GM23248 (cell line): ENCODE data around the gene PLEKHG2. TPM values are rescaled to one million over a fixed set of nuclear protein-coding genes. Genes with fewer than 3 reads are reported as not detected.

ENCODE experiments used
- DNase-seq: peaks from one replicate; pipeline ENCODE4 v3.0.0-alpha.2; 2015
- H2AFZ ChIP-seq: fragments of 200-600 bp; sonication (generic); 2 replicates; pipeline ENCODE4 v1.6.1; 2016; ENCODE audit warnings: antibody characterized with exemption
- H3F3A ChIP-seq: fragments of 200-600 bp; sonication (generic); 2 replicates; pipeline ENCODE4 v1.6.1; 2016; ENCODE audit warnings: mild to moderate bottlenecking, antibody characterized with exemption, mixed run types; ENCODE audit not compliant: insufficient read depth
- H3K27ac ChIP-seq: fragments of 200-600 bp; sonication (generic); 2 replicates; pipeline ENCODE4 v1.5.1; 2016; ENCODE audit warnings: mild to moderate bottlenecking
- H3K27me3 ChIP-seq: fragments of 200-600 bp; sonication (generic); replicated peaks from 2 replicates; pipeline ENCODE4 v1.6.1; 2016; ENCODE audit warnings: mild to moderate bottlenecking; ENCODE audit not compliant: insufficient read depth
- H3K36me3 ChIP-seq: fragments of 200-600 bp; sonication (generic); 2 replicates; pipeline ENCODE4 v1.6.1; 2016; ENCODE audit warnings: low read depth, mild to moderate bottlenecking
- H3K4me1 ChIP-seq: fragments of 200-600 bp; sonication (generic); 2 replicates; pipeline ENCODE4 v1.6.1; 2016; ENCODE audit warnings: mild to moderate bottlenecking; ENCODE audit not compliant: insufficient read depth
- H3K4me2 ChIP-seq: fragments of 200-600 bp; sonication (generic); one replicate; pipeline ENCODE4 v1.6.1; 2016; ENCODE audit warnings: mild to moderate bottlenecking; ENCODE audit not compliant: unreplicated experiment
- H3K4me3 ChIP-seq: fragments of 200-600 bp; sonication (generic); 2 replicates; pipeline ENCODE4 v1.5.1; 2016; ENCODE audit warnings: mild to moderate bottlenecking
- H3K79me2 ChIP-seq: fragments of 200-600 bp; sonication (generic); 2 replicates; pipeline ENCODE4 v1.6.1; 2016; ENCODE audit warnings: mild to moderate bottlenecking; ENCODE audit not compliant: insufficient read depth
- H3K9ac ChIP-seq: fragments of 200-600 bp; sonication (generic); 2 replicates; pipeline ENCODE4 v1.6.1; 2016; ENCODE audit warnings: mild to moderate bottlenecking
- H3K9me2 ChIP-seq: fragments of 200-600 bp; sonication (generic); 2 replicates; pipeline ENCODE4 v1.6.1; 2016; ENCODE audit warnings: mixed run types, mild to moderate bottlenecking, moderate library complexity; ENCODE audit not compliant: insufficient read depth
- H3K9me3 ChIP-seq: fragments of 200-600 bp; sonication (generic); one replicate; pipeline ENCODE4 v1.6.1; 2017; ENCODE audit warnings: low read depth
- H4K20me1 ChIP-seq: fragments of 200-600 bp; sonication (generic); 2 replicates; pipeline ENCODE4 v1.6.0; 2016; ENCODE audit not compliant: insufficient read depth
- EZH2 ChIP-seq: fragments of 200-600 bp; sonication (generic); IDR thresholded peaks from 2 replicates; pipeline ENCODE4 v1.6.1; 2018; ENCODE audit warnings: antibody characterized with exemption, mild to moderate bottlenecking; ENCODE audit not compliant: insufficient read depth, poor library complexity, severe bottlenecking
- EZH2phosphoT487 ChIP-seq: fragments of 200-600 bp; sonication (generic); IDR thresholded peaks from 2 replicates; pipeline ENCODE4 v1.6.1; 2018; ENCODE audit warnings: antibody characterized with exemption, moderate library complexity, mild to moderate bottlenecking, low read depth; ENCODE audit not compliant: insufficient read depth
- WGBS, 2 experiments: methylation state at CpG; one replicate each; pipeline ENCODE4 v1.1.6; 2015 to 2017; ENCODE audit warnings: low lambda C conversion rate in 2 of 2, low coverage in 1 of 2; ENCODE audit errors: missing lambda C conversion rate in 2 of 2; 5-methylcytosine and 5-hydroxymethylcytosine counted together
- in situ Hi-C: fragments of 300-500 bp; cut with MboI; formaldehyde crosslinking; loops from 2 replicates; pipeline ENCODE4 v1.15.0; 2020
- polyA plus RNA-seq: library from polyadenylated mRNA; unstranded; fragments of >200 nt; fragmentation: Nextera tagmentation; extraction: Ambion mirVana; gene quantifications from 2 replicates; pipeline ENCODE4 v1.2.1, GENCODE V29; 2016
- total RNA-seq: library from RNA; depleted of rRNA; stranded (reverse); fragments of >200 nt; shearing (Covaris generic); gene quantifications from 2 replicates; pipeline ENCODE4 v1.2.3, GENCODE V29; 2014

PLEKHG2 gene
- total and polyA plus RNA-seq, 2 experiments from 2014 or later, result 12.0 to 12.2 TPM

GRCh38 chr19:39386557-39386956 is 25.9 kb upstream of the PLEKHG2 start:
- peaks cover 13% of the 10 kb centered on the region; the same call in 1 of the 2 replicates for H3K36me3 ChIP-seq

GRCh38 chr19:39388657-39389056 is 23.8 kb upstream of the PLEKHG2 start:
- no peak overlapping the region for H3K27ac ChIP-seq
- peaks cover 13% of the 10 kb centered on the region; the same call in 1 of the 2 replicates for H3K36me3 ChIP-seq
- H3K79me2 ChIP-seq, result peaks cover 43% of the 10 kb centered on the region
- in situ Hi-C loops, result no loop called here
- H3K4me3 ChIP-seq, result no peak overlapping the region
- 77 to 91% methylated on average over 5 of the region's 5 CpGs for WGBS, 2 experiments
- H3K9me3 ChIP-seq, result no peaks in the 10 kb centered on the region
- no peaks in the 10 kb centered on the region for H3K27me3 ChIP-seq
- no peak overlapping the region for H3K4me2 ChIP-seq
- H4K20me1 ChIP-seq, result no peaks in the 10 kb centered on the region
- no peak for DNase-seq
- peaks cover 12% of the 10 kb centered on the region for H3K4me1 ChIP-seq
- no peak overlapping the region for H2AFZ ChIP-seq
- no peak overlapping the region for H3K9ac ChIP-seq
- H3K9me2 ChIP-seq, result no peaks in the 10 kb centered on the region
- no peak for TF ChIP-seq EZH2phosphoT487
- no peak for TF ChIP-seq EZH2
- peaks cover 9% of the 10 kb centered on the region for H3F3A ChIP-seq

More at GRCh38 chr19:39386557-39386956, 25.9 kb upstream of the PLEKHG2 start:
- Histone ChIP-seq H3K4me2 (no peak overlapping the region), H3K79me2 (peaks cover 24% of the 10 kb centered on the region), H3K27ac (no peak overlapping the region), H3K9ac (no peak overlapping the region), H3K9me3 (no peaks in the 10 kb centered on the region), H3K27me3 (no peaks in the 10 kb centered on the region), H3F3A (peaks cover 15% of the 10 kb centered on the region), H3K4me3 (no peak overlapping the region), H3K9me2 (no peaks in the 10 kb centered on the region), H3K4me1 (peaks cover 9% of the 10 kb centered on the region; the same call in 1 of the 2 replicates), H2AFZ (no peak overlapping the region), H4K20me1 (no peaks in the 10 kb centered on the region)
- no peak for DNase-seq
- in situ Hi-C loops, result no loop called here
- WGBS, 2 experiments, result 85 to 90% methylated on average over 5 to 7 of the region's 7 CpGs
- no peak for TF ChIP-seq EZH2phosphoT487
- TF ChIP-seq EZH2, result no peak

DNA sequence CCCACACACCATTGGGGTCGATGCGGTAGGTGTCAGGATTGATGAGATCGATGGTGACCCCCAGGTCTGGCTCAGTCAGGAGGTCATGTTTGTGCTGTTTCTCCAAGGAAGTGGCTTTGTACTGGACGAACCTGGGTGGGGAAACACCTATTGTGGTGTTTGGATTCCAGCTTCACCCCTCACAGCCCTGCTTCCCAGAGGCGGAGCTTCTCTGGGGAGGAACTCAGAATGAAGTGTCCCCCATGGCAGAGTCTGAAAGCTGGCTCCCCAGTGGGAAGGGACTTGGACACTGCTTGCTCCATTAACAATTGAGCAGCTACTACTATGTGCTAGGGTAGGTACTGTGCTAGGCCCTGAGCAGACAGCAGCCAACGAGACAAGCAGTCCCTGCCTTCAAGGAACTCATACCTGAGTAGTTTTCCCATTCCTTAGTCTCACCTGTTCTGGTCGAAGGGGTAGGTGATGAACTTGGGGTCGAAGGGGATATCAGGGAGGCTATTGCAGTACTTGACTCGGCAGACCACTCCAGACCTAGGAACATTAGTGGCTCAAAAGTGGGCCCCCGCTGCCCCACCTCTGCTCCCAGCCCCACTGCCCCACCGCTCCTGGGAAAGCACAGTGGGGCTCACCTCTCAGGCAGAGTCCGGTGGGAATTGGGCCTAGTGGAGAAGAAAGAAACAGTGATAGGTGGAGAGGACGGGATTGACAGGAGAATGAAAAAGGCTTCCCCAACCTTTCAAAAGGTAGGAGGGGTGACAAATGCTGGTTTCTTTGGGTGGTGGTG is 22.6 kb upstream of the PLEKHG2 start:
- Histone ChIP-seq H3K36me3 (peaks cover 18% of the 10 kb centered on the region; the same call in 1 of the 2 replicates), H3K9me3 (no peaks in the 10 kb centered on the region), H3K4me2 (peak overlapping the region; percentile 100), H3K9me2 (no peaks in the 10 kb centered on the region), H3K9ac (peak overlapping the region; percentile 99), H3K27ac (peak overlapping the region; percentile 92; the same call in 1 of the 2 replicates), H3K4me3 (peak overlapping the region; percentile 96), H3F3A (peaks cover 9% of the 10 kb centered on the region), H2AFZ (no peak overlapping the region), H4K20me1 (no peaks in the 10 kb centered on the region), H3K27me3 (no peaks in the 10 kb centered on the region), H3K79me2 (peaks cover 48% of the 10 kb centered on the region), H3K4me1 (peaks cover 12% of the 10 kb centered on the region)
- WGBS, 2 experiments, result 67% methylated on average over 12 to 13 of the region's 13 CpGs
- DNase-seq, result no peak
- in situ Hi-C loops, result no loop called here
- TF ChIP-seq EZH2, result no peak
- no peak for TF ChIP-seq EZH2phosphoT487

GRCh38 chr19:39390451-39390750 is 22.1 kb upstream of the PLEKHG2 start:
- TF ChIP-seq EZH2phosphoT487 (no peak), EZH2 (no peak)
- peak; percentile 75 for DNase-seq

More at GRCh38 chr19:39390451-39390750, 22.1 kb upstream of the PLEKHG2 start:
- peak overlapping the region; percentile 96 for H3K4me3 ChIP-seq
- H3K9me2 ChIP-seq, result no peaks in the 10 kb centered on the region
- peak overlapping the region; percentile 92 for H3K27ac ChIP-seq
- peaks cover 9% of the 10 kb centered on the region for H3F3A ChIP-seq
- 1 to 2% methylated on average over 10 of the region's 10 CpGs for WGBS, 2 experiments
- peak overlapping the region; percentile 99 for H3K9ac ChIP-seq
- peaks cover 18% of the 10 kb centered on the region; the same call in 1 of the 2 replicates for H3K36me3 ChIP-seq
- in situ Hi-C loops, result no loop called here
- no peaks in the 10 kb centered on the region for H3K9me3 ChIP-seq
- H3K27me3 ChIP-seq, result no peaks in the 10 kb centered on the region
- H3K79me2 ChIP-seq, result peaks cover 48% of the 10 kb centered on the region
- H3K4me1 ChIP-seq, result peaks cover 12% of the 10 kb centered on the region
- H3K4me2 ChIP-seq, result peak overlapping the region; percentile 100
- no peaks in the 10 kb centered on the region for H4K20me1 ChIP-seq
- peak overlapping the region; percentile 79 for H2AFZ ChIP-seq
